Panc1 (cell line): ENCODE measurements around the gene ABCG5.

ENCODE experiments used
- POLR2AphosphoS5 ChIP-seq: IDR thresholded peaks from 2 replicates; pipeline ENCODE4 v1.6.1; 2012; ENCODE audit warnings: mild to moderate bottlenecking, low read depth, low read length, moderate library complexity
- SIN3A ChIP-seq: IDR thresholded peaks from 2 replicates; pipeline ENCODE4 v1.6.1; 2012; ENCODE audit warnings: low read depth, mild to moderate bottlenecking, low read length, moderate library complexity, borderline replicate concordance; ENCODE audit not compliant: insufficient read depth
- TCF7L2 ChIP-seq: IDR thresholded peaks from 2 replicates; pipeline ENCODE4 v1.6.1; 2011; ENCODE audit warnings: mild to moderate bottlenecking, low read depth, low read length, inconsistent platforms
- TF ChIP-seq, protein P1 (sequence below): fragments of 450-650 bp; IDR thresholded peaks from 2 replicates; pipeline ENCODE4 v1.5.1; 2017; ENCODE audit warnings: mild to moderate bottlenecking
- TF ChIP-seq, protein P2 (sequence below), 2 experiments: IDR thresholded peaks; 2 replicates each; pipeline ENCODE4 v1.6.1; 2011 to 2012; ENCODE audit warnings: low read depth in 2 of 2, control low read depth in 1 of 2, low read length in 1 of 2, mild to moderate bottlenecking in 1 of 2, moderate library complexity in 1 of 2; ENCODE audit not compliant: insufficient read depth in 1 of 2

DNA sequence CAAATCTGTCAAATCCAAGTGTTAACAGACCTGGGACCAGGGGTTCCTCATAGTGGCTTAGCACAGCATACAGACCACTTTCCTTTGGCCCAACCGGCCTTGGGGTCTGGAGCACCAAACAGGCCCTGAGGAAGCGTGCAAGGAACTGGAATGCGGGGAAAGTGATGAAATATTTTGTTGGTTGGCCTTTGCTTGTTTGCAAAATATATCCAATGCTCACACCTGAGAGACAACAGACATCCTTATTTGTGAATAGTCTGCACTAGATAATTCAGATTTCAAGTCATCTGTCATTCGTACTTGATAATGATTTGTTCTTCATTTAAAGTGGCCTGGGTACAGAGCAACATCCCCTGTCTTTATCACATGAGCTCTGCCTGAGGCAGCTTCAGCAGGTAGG, 43.7 kb upstream of the ABCG5 start:
- TF ChIP-seq, protein P1, sequence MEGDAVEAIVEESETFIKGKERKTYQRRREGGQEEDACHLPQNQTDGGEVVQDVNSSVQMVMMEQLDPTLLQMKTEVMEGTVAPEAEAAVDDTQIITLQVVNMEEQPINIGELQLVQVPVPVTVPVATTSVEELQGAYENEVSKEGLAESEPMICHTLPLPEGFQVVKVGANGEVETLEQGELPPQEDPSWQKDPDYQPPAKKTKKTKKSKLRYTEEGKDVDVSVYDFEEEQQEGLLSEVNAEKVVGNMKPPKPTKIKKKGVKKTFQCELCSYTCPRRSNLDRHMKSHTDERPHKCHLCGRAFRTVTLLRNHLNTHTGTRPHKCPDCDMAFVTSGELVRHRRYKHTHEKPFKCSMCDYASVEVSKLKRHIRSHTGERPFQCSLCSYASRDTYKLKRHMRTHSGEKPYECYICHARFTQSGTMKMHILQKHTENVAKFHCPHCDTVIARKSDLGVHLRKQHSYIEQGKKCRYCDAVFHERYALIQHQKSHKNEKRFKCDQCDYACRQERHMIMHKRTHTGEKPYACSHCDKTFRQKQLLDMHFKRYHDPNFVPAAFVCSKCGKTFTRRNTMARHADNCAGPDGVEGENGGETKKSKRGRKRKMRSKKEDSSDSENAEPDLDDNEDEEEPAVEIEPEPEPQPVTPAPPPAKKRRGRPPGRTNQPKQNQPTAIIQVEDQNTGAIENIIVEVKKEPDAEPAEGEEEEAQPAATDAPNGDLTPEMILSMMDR = no peak
- TF ChIP-seq SIN3A = no peak
- peak; percentile 35; the same call in 1 of the 2 replicates for TF ChIP-seq POLR2AphosphoS5
- TF ChIP-seq, protein P2, sequence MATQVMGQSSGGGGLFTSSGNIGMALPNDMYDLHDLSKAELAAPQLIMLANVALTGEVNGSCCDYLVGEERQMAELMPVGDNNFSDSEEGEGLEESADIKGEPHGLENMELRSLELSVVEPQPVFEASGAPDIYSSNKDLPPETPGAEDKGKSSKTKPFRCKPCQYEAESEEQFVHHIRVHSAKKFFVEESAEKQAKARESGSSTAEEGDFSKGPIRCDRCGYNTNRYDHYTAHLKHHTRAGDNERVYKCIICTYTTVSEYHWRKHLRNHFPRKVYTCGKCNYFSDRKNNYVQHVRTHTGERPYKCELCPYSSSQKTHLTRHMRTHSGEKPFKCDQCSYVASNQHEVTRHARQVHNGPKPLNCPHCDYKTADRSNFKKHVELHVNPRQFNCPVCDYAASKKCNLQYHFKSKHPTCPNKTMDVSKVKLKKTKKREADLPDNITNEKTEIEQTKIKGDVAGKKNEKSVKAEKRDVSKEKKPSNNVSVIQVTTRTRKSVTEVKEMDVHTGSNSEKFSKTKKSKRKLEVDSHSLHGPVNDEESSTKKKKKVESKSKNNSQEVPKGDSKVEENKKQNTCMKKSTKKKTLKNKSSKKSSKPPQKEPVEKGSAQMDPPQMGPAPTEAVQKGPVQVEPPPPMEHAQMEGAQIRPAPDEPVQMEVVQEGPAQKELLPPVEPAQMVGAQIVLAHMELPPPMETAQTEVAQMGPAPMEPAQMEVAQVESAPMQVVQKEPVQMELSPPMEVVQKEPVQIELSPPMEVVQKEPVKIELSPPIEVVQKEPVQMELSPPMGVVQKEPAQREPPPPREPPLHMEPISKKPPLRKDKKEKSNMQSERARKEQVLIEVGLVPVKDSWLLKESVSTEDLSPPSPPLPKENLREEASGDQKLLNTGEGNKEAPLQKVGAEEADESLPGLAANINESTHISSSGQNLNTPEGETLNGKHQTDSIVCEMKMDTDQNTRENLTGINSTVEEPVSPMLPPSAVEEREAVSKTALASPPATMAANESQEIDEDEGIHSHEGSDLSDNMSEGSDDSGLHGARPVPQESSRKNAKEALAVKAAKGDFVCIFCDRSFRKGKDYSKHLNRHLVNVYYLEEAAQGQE (IDR thresholded peaks at IDR 0.05; ENCODE audit: insufficient read depth in 1 of 2, low read depth in 2 of 2, low read length in 1 of 2) = no peak
- no peak for TF ChIP-seq TCF7L2
